K562 (cell line): ENCODE data around the gene SP140L. TPM values are rescaled to one million over a fixed set of nuclear protein-coding genes. Genes with fewer than 3 reads are reported as not detected.

Experiments used
- ATAC-seq: fragments of 200-7000 bp; cut with Tn5 transposase; 3 replicates; pipeline ENCODE4 v1.9.1; 2020; ENCODE audit warnings: moderate library complexity
- BruUV-seq: library from RNA; stranded (reverse); fragments of 400-500 nt; replicated peaks from 2 replicates; lab custom pipeline; 2021; lab: Mats Ljungman, UMichigan
- CTCF ChIA-PET: fragments of 300-600 bp; formaldehyde crosslinking; extraction: SDS; loops from one replicate; lab custom pipeline; 2021; ENCODE audit warnings: low intra/inter-chr PET ratio; lab: Yijun Ruan, JAX
- POLR2A ChIA-PET: fragments of 300-600, 350-650 bp; sonication (Branson Sonifier 250); formaldehyde crosslinking; extraction: SDS; loops from one replicate; lab custom pipeline; 2021; ENCODE audit warnings: antibody characterized with exemption, inconsistent platforms; lab: Yijun Ruan, JAX
- DNase-seq, 4 experiments: peaks; one replicate each; pipeline versions ENCODE4 v3.0.0 to v3.0.0-alpha.2; 2011 to 2018; ENCODE audit warnings: low spot score in 3 of 4, mixed read lengths in 3 of 4; ENCODE audit errors: extremely low read depth in 1 of 4
- FAIRE-seq: peaks from 2 replicates; lab custom pipeline; 2011; peaks lifted over from hg19 to GRCh38; lab: Jason Lieb, UNC
- H2AFZ ChIP-seq: 2 replicates; pipeline ENCODE4 v1.6.0; 2011; ENCODE audit warnings: low read depth, low read length, control low read depth, inconsistent platforms
- H3K27ac ChIP-seq: fragments of 200-600 bp; 3 replicates; pipeline ENCODE4 v1.8.0; 2011; ENCODE audit warnings: low read depth, mild to moderate bottlenecking, control low read depth, inconsistent platforms, low read length, moderate library complexity, mixed read lengths; ENCODE audit errors: extremely low read depth
- H3K27me3 ChIP-seq, 2 experiments: fragments of 300-600 bp in 1 of 2; 2 replicates in 1 of 2; 3 replicates in 1 of 2; pipeline versions ENCODE4 v1.6.0 to v1.8.0; 2011; ENCODE audit warnings: inconsistent platforms in 2 of 2, low read length in 2 of 2, mild to moderate bottlenecking in 1 of 2, mixed read lengths in 1 of 2, moderate library complexity in 1 of 2; ENCODE audit not compliant: control insufficient read depth in 2 of 2, insufficient read depth in 2 of 2
- H3K36me3 ChIP-seq: fragments of 300-600 bp; 3 replicates; pipeline ENCODE4 v1.8.0; 2011; ENCODE audit warnings: mild to moderate bottlenecking, low read length, inconsistent platforms; ENCODE audit not compliant: control insufficient read depth, insufficient read depth
- H3K4me1 ChIP-seq, 2 experiments: fragments of 200-600 bp in 1 of 2; replicated peaks in 1 of 2; 2 replicates in 1 of 2; 3 replicates in 1 of 2; pipeline versions ENCODE4 v1.5.1 to v1.8.0; 2011; ENCODE audit warnings: inconsistent platforms in 2 of 2, low read length in 2 of 2, mild to moderate bottlenecking in 1 of 2, mixed read lengths in 1 of 2, moderate library complexity in 1 of 2; ENCODE audit not compliant: control insufficient read depth in 2 of 2, insufficient read depth in 2 of 2
- H3K4me2 ChIP-seq: 2 replicates; pipeline ENCODE4 v1.6.1; 2011; ENCODE audit warnings: low read length, control low read depth, inconsistent platforms, mixed read lengths; ENCODE audit not compliant: insufficient read depth
- H3K4me3 ChIP-seq: fragments of 200-600 bp; sonication (generic), shearing (Covaris generic); 2 replicates; pipeline ENCODE4 v1.5.1; 2016; ENCODE audit warnings: control low read depth, inconsistent platforms
- H3K79me2 ChIP-seq: fragments of 200-600 bp; 3 replicates; pipeline ENCODE4 v1.8.0; 2011; ENCODE audit warnings: low read length, inconsistent platforms; ENCODE audit not compliant: control insufficient read depth, insufficient read depth
- H3K9ac ChIP-seq, 2 experiments: 2 replicates each; pipeline versions ENCODE4 v1.6.0 to v1.6.1; 2011; ENCODE audit warnings: low read depth in 2 of 2, low read length in 2 of 2, control low read depth in 1 of 2, inconsistent platforms in 1 of 2, mild to moderate bottlenecking in 1 of 2, mixed read lengths in 1 of 2; ENCODE audit not compliant: insufficient read depth in 1 of 2
- H3K9me1 ChIP-seq: one replicate; pipeline ENCODE4 v1.6.0; 2011; ENCODE audit warnings: inconsistent platforms, mild to moderate bottlenecking, low read length, moderate library complexity; ENCODE audit not compliant: control insufficient read depth, insufficient read depth
- H3K9me3 ChIP-seq: replicated peaks from 2 replicates; pipeline ENCODE4 v1.5.1; 2011; ENCODE audit warnings: low read depth, low read length, inconsistent platforms; ENCODE audit not compliant: control insufficient read depth, insufficient read depth
- H4K20me1 ChIP-seq: replicated peaks from 2 replicates; pipeline ENCODE4 v1.6.1; 2011; ENCODE audit warnings: low read length, inconsistent platforms, mixed read lengths; ENCODE audit not compliant: control insufficient read depth, insufficient read depth
- CBX5 ChIP-seq: IDR thresholded peaks from 2 replicates; pipeline ENCODE4 v1.6.1; 2014; ENCODE audit warnings: low read depth, borderline replicate concordance
- DLX4 ChIP-seq: fragments of 250-450 bp; sonication (Bioruptor Pico); IDR thresholded peaks from 2 replicates; pipeline ENCODE4 v1.6.1; 2021; ENCODE audit warnings: mild to moderate bottlenecking
- E2F3 ChIP-seq: fragments of 250-450 bp; sonication (Bioruptor Pico); IDR thresholded peaks from 2 replicates; pipeline ENCODE4 v1.4.0; 2020; ENCODE audit warnings: mild to moderate bottlenecking
- EWSR1 ChIP-seq: fragments of 450-650 bp; IDR thresholded peaks from 2 replicates; pipeline ENCODE4 v1.6.1; 2018; ENCODE audit warnings: borderline replicate concordance, mild to moderate bottlenecking, low read depth, moderate library complexity; ENCODE audit not compliant: partially characterized antibody
- GTF2B ChIP-seq: IDR thresholded peaks from 2 replicates; pipeline ENCODE4 v1.6.1; 2011; ENCODE audit not compliant: insufficient read length; ENCODE audit errors: extremely low read depth
- GTF2E2 ChIP-seq: fragments of 200-800 bp; sonication (Bioruptor generic); IDR thresholded peaks from 2 replicates; pipeline ENCODE4 v1.6.1; 2016; ENCODE audit warnings: missing genetic modification characterization, missing compliant biosample characterization
- IFI16 ChIP-seq: fragments of 250-450 bp; sonication (Bioruptor Pico); IDR thresholded peaks from 2 replicates; pipeline ENCODE4 v2.1.2; 2022; ENCODE audit warnings: mild to moderate bottlenecking, inconsistent platforms
- NCOA4 ChIP-seq: fragments of 450-650 bp; IDR thresholded peaks from 2 replicates; pipeline ENCODE4 v1.6.1; 2018; ENCODE audit warnings: mild to moderate bottlenecking; ENCODE audit not compliant: partially characterized antibody
- PRPF4 ChIP-seq: fragments of 200-400 bp; formaldehyde crosslinking; IDR thresholded peaks from one replicate; pipeline ENCODE4 v1.6.1; 2017; ENCODE audit warnings: low read length, low read depth, mild to moderate bottlenecking; ENCODE audit not compliant: insufficient read depth, poor library complexity, severe bottlenecking
- RBBP5 ChIP-seq: fragments of 200-600 bp; sonication (generic); IDR thresholded peaks from 2 replicates; pipeline ENCODE4 v1.6.1; 2012; ENCODE audit warnings: borderline replicate concordance, mild to moderate bottlenecking, low read length, control low read depth, inconsistent platforms; ENCODE audit not compliant: insufficient read depth, poor library complexity, severe bottlenecking
- SIN3B ChIP-seq: fragments of 450-650 bp; IDR thresholded peaks from 2 replicates; pipeline ENCODE4 v1.6.1; 2017; ENCODE audit warnings: low read depth, mild to moderate bottlenecking, moderate library complexity
- ZNF212 ChIP-seq: fragments of 450-650 bp; formaldehyde crosslinking; IDR thresholded peaks from 2 replicates; pipeline ENCODE4 v1.4.0; 2020; ENCODE audit warnings: mild to moderate bottlenecking
- ZNF263 ChIP-seq: sonication (generic); formaldehyde crosslinking; IDR thresholded peaks from 2 replicates; pipeline ENCODE4 v1.8.0; 2022; ENCODE audit warnings: mild to moderate bottlenecking, missing genetic modification reagents, borderline replicate concordance
- ZNF398 ChIP-seq: fragments of 250-450 bp; sonication (Bioruptor Pico); IDR thresholded peaks from 2 replicates; pipeline ENCODE4 v1.8.0; 2021; ENCODE audit warnings: moderate library complexity, mild to moderate bottlenecking, inconsistent platforms
- WGBS: fragments of 100-300 bp; shearing (Covaris generic); methylation state at CpG from one replicate; pipeline ENCODE4 v1.1.6; 2016; ENCODE audit warnings: low coverage, mixed read lengths; ENCODE audit not compliant: insufficient coverage; ENCODE audit errors: missing lambda C conversion rate; 5-methylcytosine and 5-hydroxymethylcytosine counted together
- in situ Hi-C: fragments of 300-500 bp; cut with MboI; formaldehyde crosslinking; loops from 4 replicates; pipeline ENCODE4 v1.15.0; 2018; ENCODE audit warnings: inconsistent platforms, mixed read lengths
- intact Hi-C: fragments of 100-400 bp; cut with micrococcal nuclease; formaldehyde crosslinking; loops from 2 replicates; pipeline ENCODE4 v1.14.2; 2022
- polyA plus RNA-seq, 8 experiments: library from polyadenylated mRNA; depleted of rRNA in 4 of 8; stranded (reverse) in 5 of 8; unstranded in 3 of 8; fragments of >200 nt; fragmentation: Nextera tagmentation in 2 of 8; fragmentation: Illumina TruSeq in 1 of 8; extraction: Ambion mirVana in 2 of 8; extraction: Trizol in 1 of 8; gene quantifications; 2 replicates each; pipeline versions ENCODE4 v1.2.1 to v1.2.3, GENCODE V29; 2011 to 2014; ENCODE audit warnings: inconsistent platforms in 1 of 8, missing spikeins in 1 of 8
- total RNA-seq, 7 experiments: library from RNA; depleted of rRNA in 6 of 7; stranded (reverse); fragments of >200 nt in 6 of 7; fragmentation: Illumina TruSeq in 2 of 7; extraction: Trizol in 2 of 7; gene quantifications; 2 replicates each; pipeline versions ENCODE4 v1.2.1 to v1.2.3, GENCODE V29; 2011 to 2021; ENCODE audit warnings: low replicate concordance in 1 of 7

Gene SP140L
- total and polyA plus RNA-seq, 9 of the 15 experiments (the other 6 are each of a cell fraction or from before 2014, with no cell fraction given) = 4.0 to 15.5 (median 11.3) TPM

- TF ChIP-seq NCOA4 = no peak
- no peak for TF ChIP-seq EWSR1
- no peak for TF ChIP-seq SIN3B
- TF ChIP-seq PRPF4 = no peak
- TF ChIP-seq GTF2B = no peak
- TF ChIP-seq ZNF212 (CRISPR knock-in tag) = no peak
- no peak for TF ChIP-seq CBX5
- TF ChIP-seq ZNF398 = no peak
- TF ChIP-seq RBBP5 = no peak
- TF ChIP-seq ZNF263 (CRISPR knock-in tag) = no peak
- no peak for TF ChIP-seq E2F3 (CRISPR knock-in tag)
- no peak for TF ChIP-seq IFI16 (CRISPR knock-in tag)
- no peak for TF ChIP-seq GTF2E2 (tag)
- no peak for TF ChIP-seq DLX4 (CRISPR knock-in tag)
- TF ChIP-seq, all 486 proteins: peak for 0
- DNase-seq (no peak), ATAC-seq (no peak), FAIRE-seq (no peak)
- Histone ChIP-seq H3K27me3 (no peaks in the 10 kb centered on the region), H3K36me3 (peaks cover 3% of the 10 kb centered on the region; the same call in 1 of the 3 replicates), H3K4me1 (peaks cover 0 to 3% of the 10 kb centered on the region in 2 experiments; a peak in 2 of 5 replicates), H3K27ac (no peak overlapping the region), H3K4me2 (no peak overlapping the region), H3K9ac (no peak overlapping the region), H2AFZ (no peak overlapping the region), H3K4me3 (no peak overlapping the region), H3K79me2 (no peaks in the 10 kb centered on the region), H4K20me1 (no peaks in the 10 kb centered on the region), H3K9me3 (no peaks in the 10 kb centered on the region), H3K9me1 (no peaks in the 10 kb centered on the region)
- ChIA-PET POLR2A (interaction anchor here (0.7 to 0.9 kb wide), 2 partner anchors 9 to 77 kb away, joined by 3 to 4 read pairs; partner anchors contain the start of gene SP140L), CTCF (no interaction called here)
- in situ Hi-C loops (no loop called here), intact Hi-C loops (no loop called here)
- 100% methylated on average over 3 of the region's 7 CpGs for WGBS
- BruUV-seq = no TSS peak
These were observed 76.8 kb downstream of the SP140L start for GRCh38 chr2:230403746-230404145.
